ENCODE measurements around the gene NSMCE4A.

The NSMCE4A gene

DNA sequence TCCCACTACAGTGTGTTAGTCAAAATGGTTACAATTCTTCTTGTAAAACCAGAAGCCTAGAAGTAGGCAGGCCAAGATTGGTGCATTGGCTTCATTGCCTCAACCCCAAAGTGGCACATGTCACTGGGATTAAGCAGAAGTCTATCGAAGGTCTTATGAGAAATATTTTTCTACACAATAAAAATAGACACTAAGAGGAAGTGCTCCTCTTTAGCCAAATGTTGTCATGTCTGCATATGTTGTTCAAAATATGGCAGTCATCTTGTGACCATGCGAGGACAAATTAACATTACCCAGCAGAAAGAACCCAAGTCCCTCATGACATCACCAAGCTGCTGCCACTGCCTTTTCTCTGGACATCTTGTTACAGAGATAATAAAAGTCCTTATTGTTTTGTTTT, 6.3 kb upstream of the NSMCE4A start:
- Histone ChIP-seq H4K8ac (ENCODE audit: low read depth, low read length) (no peak overlapping the region), H3K4me3 (ENCODE audit: low read depth, low read length) (no peak overlapping the region), H2BK12ac (ENCODE audit: low read length) (no peak overlapping the region), H3K27ac (ENCODE audit: low read depth, low read length) (no peak overlapping the region), H2BK5ac (ENCODE audit: low read depth, low read length, poor library complexity) (no peak overlapping the region), H3K4me1 (ENCODE audit: control insufficient read depth in 1 of 2, insufficient read depth in 2 of 2, low read length in 2 of 2) (no peaks in the 10 kb centered on the region), H3K79me2 (ENCODE audit: control insufficient read depth, insufficient read depth, low read length, poor library complexity) (no peaks in the 10 kb centered on the region), H3K4me2 (ENCODE audit: low read length) (no peak overlapping the region), H3K79me1 (ENCODE audit: low read length) (no peaks in the 10 kb centered on the region), H4K91ac (ENCODE audit: low read depth, low read length) (no peak overlapping the region), H2AFZ (ENCODE audit: insufficient read depth, low read length, poor library complexity) (no peak overlapping the region), H3K27me3 (ENCODE audit: insufficient read depth, low read length) (no peaks in the 10 kb centered on the region), H3K23ac (ENCODE audit: low read length) (no peak overlapping the region), H4K12ac (ENCODE audit: low read depth, low read length) (no peak overlapping the region), H2AK5ac (ENCODE audit: low read length) (no peak overlapping the region), H3K9ac (ENCODE audit: low read length) (no peak overlapping the region), H3K36me3 (ENCODE audit: control insufficient read depth in 1 of 2, insufficient read depth in 2 of 2, low read length in 2 of 2) (no peaks in the 10 kb centered on the region), H3K9me3 (ENCODE audit: insufficient read depth, low read depth, low read length) (peaks cover 20% of the 10 kb centered on the region), H3K14ac (ENCODE audit: low read length) (no peak overlapping the region), H3K18ac (ENCODE audit: low read length) (no peak overlapping the region), H3K4ac (ENCODE audit: low read depth, low read length) (no peak overlapping the region), H2BK120ac (ENCODE audit: insufficient read depth, low read length, poor library complexity) (no peak overlapping the region)
- WGBS (ENCODE audit: extremely low coverage, insufficient coverage, insufficient read length), result no CpG with 5 or more reads among the region's 2 CpGs
- DNase-seq, result no peak

GRCh38 chr10:121978511-121978910, 3.5 kb upstream of the NSMCE4A start:
- Histone ChIP-seq H4K91ac (ENCODE audit: low read depth, low read length) (no peak overlapping the region), H3K4me2 (ENCODE audit: low read length) (no peak overlapping the region)
- no CpG with 5 or more reads among the region's 26 CpGs for WGBS (ENCODE audit: extremely low coverage, insufficient coverage, insufficient read length)

DNA sequence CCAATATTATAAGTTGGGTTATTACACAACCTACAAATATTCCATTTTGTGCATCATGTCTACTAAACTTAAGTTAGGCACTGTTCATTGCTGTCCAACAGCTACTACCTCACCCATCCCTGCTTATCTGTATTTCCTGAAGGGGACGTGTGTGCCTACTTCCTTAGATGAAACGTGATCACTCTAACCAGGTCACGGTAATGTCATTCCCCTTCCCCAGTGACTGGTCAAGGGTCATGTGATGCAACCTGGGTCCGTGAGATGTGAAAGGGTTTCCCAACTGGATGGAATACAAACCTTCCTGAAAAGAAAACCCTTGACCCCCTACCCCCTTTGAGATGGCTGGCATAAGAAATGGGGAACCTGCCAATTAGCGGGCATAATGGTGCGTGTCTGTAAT, 1.6 kb upstream of the NSMCE4A start:
- Histone ChIP-seq H2BK120ac (ENCODE audit: insufficient read depth, low read length, poor library complexity) (no peak overlapping the region), H3K9ac (ENCODE audit: low read length) (no peak overlapping the region), H3K4ac (ENCODE audit: low read depth, low read length) (no peak overlapping the region), H3K27ac (ENCODE audit: low read depth, low read length) (no peak overlapping the region), H2AK5ac (ENCODE audit: low read length) (no peak overlapping the region), H2BK12ac (ENCODE audit: low read length) (no peak overlapping the region), H3K9me3 (ENCODE audit: insufficient read depth, low read depth, low read length) (peaks cover 20% of the 10 kb centered on the region), H3K79me1 (ENCODE audit: low read length) (peaks cover 3% of the 10 kb centered on the region), H4K12ac (ENCODE audit: low read depth, low read length) (no peak overlapping the region), H4K91ac (ENCODE audit: low read depth, low read length) (no peak overlapping the region), H3K27me3 (ENCODE audit: insufficient read depth, low read length) (no peaks in the 10 kb centered on the region), H2AFZ (ENCODE audit: insufficient read depth, low read length, poor library complexity) (no peak overlapping the region), H2BK5ac (ENCODE audit: low read depth, low read length, poor library complexity) (no peak overlapping the region), H3K36me3 (ENCODE audit: control insufficient read depth in 1 of 2, insufficient read depth in 2 of 2, low read length in 2 of 2) (peaks cover 0 to 2% of the 10 kb centered on the region in 2 experiments), H3K23ac (ENCODE audit: low read length) (no peak overlapping the region), H3K18ac (ENCODE audit: low read length) (no peak overlapping the region), H3K4me2 (ENCODE audit: low read length) (no peak overlapping the region), H3K4me1 (ENCODE audit: control insufficient read depth in 1 of 2, insufficient read depth in 2 of 2, low read length in 2 of 2) (peaks cover 3 to 6% of the 10 kb centered on the region in 2 experiments), H4K8ac (ENCODE audit: low read depth, low read length) (no peak overlapping the region), H3K14ac (ENCODE audit: low read length) (no peak overlapping the region), H3K79me2 (ENCODE audit: control insufficient read depth, insufficient read depth, low read length, poor library complexity) (peaks cover 3% of the 10 kb centered on the region), H3K4me3 (ENCODE audit: low read depth, low read length) (no peak overlapping the region)
- no peak for DNase-seq
- WGBS (ENCODE audit: extremely low coverage, insufficient coverage, insufficient read length), result no CpG with 5 or more reads among the region's 6 CpGs

More at GRCh38 chr10:121978511-121978910, 3.5 kb upstream of the NSMCE4A start:
- Histone ChIP-seq H2AK5ac (ENCODE audit: low read length) (no peak overlapping the region), H3K27me3 (ENCODE audit: insufficient read depth, low read length) (no peaks in the 10 kb centered on the region), H3K27ac (ENCODE audit: low read depth, low read length) (no peak overlapping the region), H3K79me2 (ENCODE audit: control insufficient read depth, insufficient read depth, low read length, poor library complexity) (peaks cover 3% of the 10 kb centered on the region), H4K8ac (ENCODE audit: low read depth, low read length) (no peak overlapping the region), H2BK5ac (ENCODE audit: low read depth, low read length, poor library complexity) (no peak overlapping the region), H3K18ac (ENCODE audit: low read length) (no peak overlapping the region), H3K23ac (ENCODE audit: low read length) (no peak overlapping the region), H2BK12ac (ENCODE audit: low read length) (no peak overlapping the region), H3K9ac (ENCODE audit: low read length) (no peak overlapping the region), H4K12ac (ENCODE audit: low read depth, low read length) (no peak overlapping the region), H3K79me1 (ENCODE audit: low read length) (peaks cover 3% of the 10 kb centered on the region), H2BK120ac (ENCODE audit: insufficient read depth, low read length, poor library complexity) (no peak overlapping the region), H3K9me3 (ENCODE audit: insufficient read depth, low read depth, low read length) (peaks cover 22% of the 10 kb centered on the region), H3K4me3 (ENCODE audit: low read depth, low read length) (no peak overlapping the region), H3K4ac (ENCODE audit: low read depth, low read length) (no peak overlapping the region), H3K14ac (ENCODE audit: low read length) (no peak overlapping the region), H3K36me3 (ENCODE audit: control insufficient read depth in 1 of 2, insufficient read depth in 2 of 2, low read length in 2 of 2) (no peaks in the 10 kb centered on the region), H2AFZ (ENCODE audit: insufficient read depth, low read length, poor library complexity) (no peak overlapping the region), H3K4me1 (ENCODE audit: control insufficient read depth in 1 of 2, insufficient read depth in 2 of 2, low read length in 2 of 2) (peaks cover 3 to 6% of the 10 kb centered on the region in 2 experiments)
- DNase-seq, result no peak

DNA sequence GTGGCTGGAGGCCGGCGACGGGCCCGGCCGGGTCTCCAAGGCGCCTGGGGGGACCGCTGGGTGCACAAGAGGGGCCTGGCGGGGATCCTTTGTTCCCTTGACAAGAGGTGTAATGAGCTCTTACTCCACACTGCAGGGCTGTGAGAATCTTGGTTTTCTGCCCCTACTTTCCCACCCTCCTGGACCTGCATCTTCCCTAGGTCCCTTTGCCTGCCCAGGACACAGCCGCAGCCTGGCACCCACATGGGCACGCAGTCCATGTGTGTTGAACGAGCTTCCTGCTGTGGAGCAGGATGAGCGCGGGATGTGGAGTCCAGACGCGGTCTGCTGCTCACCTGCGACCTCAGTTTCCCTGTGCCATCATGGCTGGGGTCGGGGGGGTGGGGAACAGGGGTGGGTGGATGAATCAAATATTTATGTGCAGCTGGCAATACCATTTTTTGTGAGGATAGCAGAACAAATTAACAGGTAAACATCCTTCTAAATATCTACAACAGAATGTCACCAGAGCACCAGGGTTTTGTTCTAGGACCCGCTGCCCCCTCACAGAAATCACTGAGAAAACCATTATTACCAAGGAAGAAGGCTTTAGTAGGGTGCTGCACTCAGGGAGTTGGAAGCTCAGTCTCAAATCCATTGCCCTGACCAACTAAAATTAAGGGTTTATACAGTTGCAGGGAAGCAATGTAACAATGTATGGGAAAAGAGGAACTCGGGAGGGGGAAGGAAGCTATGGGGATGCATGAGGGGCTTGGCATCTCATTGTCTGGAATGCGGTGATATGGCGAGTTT, 474 bp upstream of the NSMCE4A start:
- H3K79me2 ChIP-seq (ENCODE audit: control insufficient read depth, insufficient read depth, low read length, poor library complexity), result peaks cover 3% of the 10 kb centered on the region
- no peak overlapping the region for H2BK120ac ChIP-seq (ENCODE audit: insufficient read depth, low read length, poor library complexity)
- H3K23ac ChIP-seq (ENCODE audit: low read length), result no peak overlapping the region
- H3K36me3 ChIP-seq (ENCODE audit: control insufficient read depth in 1 of 2, insufficient read depth in 2 of 2, low read length in 2 of 2), result peaks cover under 1 to 2% of the 10 kb centered on the region in 2 experiments
- H3K4me2 ChIP-seq (ENCODE audit: low read length), result peak overlapping the region; percentile 82
- peaks cover 3 to 6% of the 10 kb centered on the region in 2 experiments for H3K4me1 ChIP-seq (ENCODE audit: control insufficient read depth in 1 of 2, insufficient read depth in 2 of 2, low read length in 2 of 2)
- H3K79me1 ChIP-seq (ENCODE audit: low read length), result peaks cover 3% of the 10 kb centered on the region
- peaks cover 19% of the 10 kb centered on the region for H3K9me3 ChIP-seq (ENCODE audit: insufficient read depth, low read depth, low read length)
- H3K4me3 ChIP-seq (ENCODE audit: low read depth, low read length), result peak overlapping the region; percentile 82
- no peak overlapping the region for H3K9ac ChIP-seq (ENCODE audit: low read length)
- no peak overlapping the region for H3K4ac ChIP-seq (ENCODE audit: low read depth, low read length)
- H2BK5ac ChIP-seq (ENCODE audit: low read depth, low read length, poor library complexity), result no peak overlapping the region
- H3K27me3 ChIP-seq (ENCODE audit: insufficient read depth, low read length), result no peaks in the 10 kb centered on the region
- H4K91ac ChIP-seq (ENCODE audit: low read depth, low read length), result no peak overlapping the region
- no CpG with 5 or more reads among the region's 21 CpGs for WGBS (ENCODE audit: extremely low coverage, insufficient coverage, insufficient read length)
- no peak overlapping the region for H3K14ac ChIP-seq (ENCODE audit: low read length)
- peak overlapping the region; percentile 91 for H4K8ac ChIP-seq (ENCODE audit: low read depth, low read length)
- H2BK12ac ChIP-seq (ENCODE audit: low read length), result no peak overlapping the region
- H3K27ac ChIP-seq (ENCODE audit: low read depth, low read length), result no peak overlapping the region
- peak overlapping the region; percentile 12 for H3K18ac ChIP-seq (ENCODE audit: low read length)
- H2AK5ac ChIP-seq (ENCODE audit: low read length), result no peak overlapping the region
- DNase-seq, result no peak
- peak overlapping the region; percentile 92 for H2AFZ ChIP-seq (ENCODE audit: insufficient read depth, low read length, poor library complexity)
- no peak overlapping the region for H4K12ac ChIP-seq (ENCODE audit: low read depth, low read length)
